ENCODE measurements around the gene OSBPL6. TPM values are rescaled to one million over a fixed set of nuclear protein-coding genes. Genes with fewer than 3 reads are reported as not detected.

OSBPL6 gene
- polyA plus RNA-seq, 1 donor from 2014 or later = 12.8 TPM

DNA sequence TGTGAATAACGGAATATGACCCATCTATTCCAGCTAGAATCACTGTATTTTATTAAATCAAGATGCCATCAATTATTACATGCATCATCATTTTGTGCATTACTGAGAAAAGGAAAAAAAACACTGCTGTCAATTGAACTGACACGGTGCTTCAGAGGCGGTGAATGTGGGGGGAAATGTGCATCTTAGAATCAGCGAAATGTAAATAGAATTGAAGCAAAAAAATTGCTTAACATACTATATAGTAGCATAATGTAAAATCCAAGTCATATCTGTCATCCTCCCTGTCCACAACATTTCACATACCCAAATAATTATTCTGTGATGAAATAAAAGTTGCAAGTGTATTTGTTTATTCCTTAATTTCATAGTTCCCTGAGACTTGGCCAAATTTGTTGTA, 172.1 kb downstream of the OSBPL6 start:
- TF ChIP-seq EP300 (conservative IDR thresholded peaks at IDR 0.05; ENCODE audit: poor library complexity, severe bottlenecking) (no peak), RAD21 (conservative IDR thresholded peaks at IDR 0.05) (no peak), REST (IDR thresholded peaks at IDR 0.05; ENCODE audit: borderline replicate concordance) (no peak), MXI1 (conservative IDR thresholded peaks at IDR 0.05; ENCODE audit: poor library complexity, severe bottlenecking) (no peak), EZH2 (IDR thresholded peaks at IDR 0.05; ENCODE audit: borderline replicate concordance, insufficient read depth, low read length, poor library complexity, severe bottlenecking) (no peak), TAF1 (IDR thresholded peaks at IDR 0.05; ENCODE audit: low read depth) (no peak), POLR2AphosphoS5 (IDR thresholded peaks at IDR 0.05) (no peak), SMC3 (conservative IDR thresholded peaks at IDR 0.05; ENCODE audit: poor library complexity) (no peak)
- TF ChIP-seq, protein P1, sequence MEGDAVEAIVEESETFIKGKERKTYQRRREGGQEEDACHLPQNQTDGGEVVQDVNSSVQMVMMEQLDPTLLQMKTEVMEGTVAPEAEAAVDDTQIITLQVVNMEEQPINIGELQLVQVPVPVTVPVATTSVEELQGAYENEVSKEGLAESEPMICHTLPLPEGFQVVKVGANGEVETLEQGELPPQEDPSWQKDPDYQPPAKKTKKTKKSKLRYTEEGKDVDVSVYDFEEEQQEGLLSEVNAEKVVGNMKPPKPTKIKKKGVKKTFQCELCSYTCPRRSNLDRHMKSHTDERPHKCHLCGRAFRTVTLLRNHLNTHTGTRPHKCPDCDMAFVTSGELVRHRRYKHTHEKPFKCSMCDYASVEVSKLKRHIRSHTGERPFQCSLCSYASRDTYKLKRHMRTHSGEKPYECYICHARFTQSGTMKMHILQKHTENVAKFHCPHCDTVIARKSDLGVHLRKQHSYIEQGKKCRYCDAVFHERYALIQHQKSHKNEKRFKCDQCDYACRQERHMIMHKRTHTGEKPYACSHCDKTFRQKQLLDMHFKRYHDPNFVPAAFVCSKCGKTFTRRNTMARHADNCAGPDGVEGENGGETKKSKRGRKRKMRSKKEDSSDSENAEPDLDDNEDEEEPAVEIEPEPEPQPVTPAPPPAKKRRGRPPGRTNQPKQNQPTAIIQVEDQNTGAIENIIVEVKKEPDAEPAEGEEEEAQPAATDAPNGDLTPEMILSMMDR (IDR thresholded peaks at IDR 0.05; ENCODE audit: poor library complexity, severe bottlenecking) = no peak
- Histone ChIP-seq H3K4me3 (ENCODE audit: low read length) (no peak overlapping the region), H3K4me2 (ENCODE audit: low read length) (no peak overlapping the region)

GRCh38 chr2:178367344-178367743, 173.0 kb downstream of the OSBPL6 start:
- no peaks in the 10 kb centered on the region for H3K79me2 ChIP-seq (replicated peaks; ENCODE audit: insufficient read depth, low read length)
- no peak overlapping the region for H3K4me3 ChIP-seq (ENCODE audit: low read length)
- H4K20me1 ChIP-seq (ENCODE audit: insufficient read depth) = no peaks in the 10 kb centered on the region
- H3K27me3 ChIP-seq (ENCODE audit: insufficient read depth, low read depth, low read length) = no peaks in the 10 kb centered on the region
- H3K4me2 ChIP-seq (ENCODE audit: low read length) = no peak overlapping the region
- H3K9me2 ChIP-seq (ENCODE audit: insufficient read depth, low read length) = no peaks in the 10 kb centered on the region
- H3F3A ChIP-seq (ENCODE audit: insufficient read depth, low read length, poor library complexity, severe bottlenecking) = no peaks in the 10 kb centered on the region
- no peaks in the 10 kb centered on the region for H3K9me3 ChIP-seq (ENCODE audit: low read length)
- no peak overlapping the region for H3K27ac ChIP-seq (ENCODE audit: low read length)
- H3K36me3 ChIP-seq (ENCODE audit: insufficient read depth, low read length) = no peaks in the 10 kb centered on the region
- H2AFZ ChIP-seq (ENCODE audit: low read depth, low read length) = no peak overlapping the region
- no peak for TF ChIP-seq TAF1 (IDR thresholded peaks at IDR 0.05; ENCODE audit: low read depth)
- no peak overlapping the region for H3K9ac ChIP-seq (ENCODE audit: low read length)

More for the DNA sequence above, 172.1 kb downstream of the OSBPL6 start:
- H3K27me3 ChIP-seq (ENCODE audit: insufficient read depth, low read depth, low read length) = no peaks in the 10 kb centered on the region
- no peaks in the 10 kb centered on the region for H3F3A ChIP-seq (ENCODE audit: insufficient read depth, low read length, poor library complexity, severe bottlenecking)
- no peak overlapping the region for H3K9ac ChIP-seq (ENCODE audit: low read length)
- H3K36me3 ChIP-seq (ENCODE audit: insufficient read depth, low read length) = no peaks in the 10 kb centered on the region
- H4K20me1 ChIP-seq (ENCODE audit: insufficient read depth) = no peaks in the 10 kb centered on the region
- H3K9me3 ChIP-seq (ENCODE audit: low read length) = no peaks in the 10 kb centered on the region
- H2AFZ ChIP-seq (ENCODE audit: low read depth, low read length) = no peak overlapping the region
- no peaks in the 10 kb centered on the region for H3K79me2 ChIP-seq (replicated peaks; ENCODE audit: insufficient read depth, low read length)
- peak overlapping the region; percentile 20 for H3K27ac ChIP-seq (ENCODE audit: low read length)
- H3K9me2 ChIP-seq (ENCODE audit: insufficient read depth, low read length) = no peaks in the 10 kb centered on the region

GRCh38 chr2:178374865-178375264, 180.6 kb downstream of the OSBPL6 start:
- Histone ChIP-seq H3K79me2 (replicated peaks; ENCODE audit: insufficient read depth, low read length) (no peaks in the 10 kb centered on the region), H3F3A (ENCODE audit: insufficient read depth, low read length, poor library complexity, severe bottlenecking) (no peaks in the 10 kb centered on the region), H3K4me3 (ENCODE audit: low read length) (no peak overlapping the region), H3K9me2 (ENCODE audit: insufficient read depth, low read length) (no peaks in the 10 kb centered on the region), H3K4me2 (ENCODE audit: low read length) (no peak overlapping the region), H3K36me3 (ENCODE audit: insufficient read depth, low read length) (no peaks in the 10 kb centered on the region), H3K9ac (ENCODE audit: low read length) (no peak overlapping the region), H3K27me3 (ENCODE audit: insufficient read depth, low read depth, low read length) (no peaks in the 10 kb centered on the region), H3K27ac (ENCODE audit: low read length) (no peak overlapping the region), H3K9me3 (ENCODE audit: low read length) (no peaks in the 10 kb centered on the region), H4K20me1 (ENCODE audit: insufficient read depth) (no peaks in the 10 kb centered on the region), H2AFZ (ENCODE audit: low read depth, low read length) (no peak overlapping the region)
- TF ChIP-seq, protein P1 (IDR thresholded peaks at IDR 0.05; ENCODE audit: poor library complexity, severe bottlenecking) = no peak
- no peak for TF ChIP-seq TAF1 (IDR thresholded peaks at IDR 0.05; ENCODE audit: low read depth)
- TF ChIP-seq SMC3 (conservative IDR thresholded peaks at IDR 0.05; ENCODE audit: poor library complexity) = no peak
- no peak for TF ChIP-seq POLR2AphosphoS5 (IDR thresholded peaks at IDR 0.05)
- no peak for TF ChIP-seq EP300 (conservative IDR thresholded peaks at IDR 0.05; ENCODE audit: poor library complexity, severe bottlenecking)
- no peak for TF ChIP-seq MXI1 (conservative IDR thresholded peaks at IDR 0.05; ENCODE audit: poor library complexity, severe bottlenecking)
- TF ChIP-seq EZH2 (IDR thresholded peaks at IDR 0.05; ENCODE audit: borderline replicate concordance, insufficient read depth, low read length, poor library complexity, severe bottlenecking) = no peak
- TF ChIP-seq REST (IDR thresholded peaks at IDR 0.05; ENCODE audit: borderline replicate concordance) = no peak
- no peak for TF ChIP-seq RAD21 (conservative IDR thresholded peaks at IDR 0.05)
